Body of pancreas (tissue), 4 donors: ENCODE results near the gene CAPZA1. TPM values are rescaled to one million over a fixed set of nuclear protein-coding genes. Genes with fewer than 3 reads are reported as not detected.

Experiments
- ATAC-seq: fragments of 150-250 bp; one replicate; pipeline ENCODE4 v1.9.1; 2016
- DNase-seq, 4 donors: peaks; one replicate each; pipeline ENCODE4 v3.0.0-alpha.2; 2019
- H3K27ac ChIP-seq, 4 donors: fragments of 200-600 bp; sonication (generic); 1 replicate in 3 of 4; 2 replicates in 1 of 4; pipeline versions ENCODE4 v1.5.1 to v1.6.1; 2016 to 2019; ENCODE audit warnings: mild to moderate bottlenecking in 1 of 4, mixed read lengths in 1 of 4, moderate library complexity in 1 of 4
- H3K27me3 ChIP-seq, 2 donors: fragments of 200-600 bp; sonication (generic); one replicate each; pipeline ENCODE4 v1.6.0; 2016; ENCODE audit warnings: mild to moderate bottlenecking in 1 of 2
- H3K36me3 ChIP-seq, 2 donors: fragments of 200-600 bp; sonication (generic); replicated peaks in 1 of 2; 2 replicates each; pipeline ENCODE4 v1.5.1; 2016; ENCODE audit warnings: low read depth in 2 of 2; ENCODE audit not compliant: insufficient read depth in 1 of 2
- H3K4me1 ChIP-seq: fragments of 200-600 bp; sonication (generic); one replicate; pipeline ENCODE4 v1.6.0; 2016
- H3K4me3 ChIP-seq, 2 donors: fragments of 200-600 bp; sonication (generic); 1 replicate in 1 of 2; 2 replicates in 1 of 2; pipeline ENCODE4 v1.5.1; 2016 to 2019
- H3K9me3 ChIP-seq, 3 donors: fragments of 200-600 bp; sonication (generic); 1 replicate in 2 of 3; 2 replicates in 1 of 3; pipeline ENCODE4 v1.5.1; 2016
- POLR2A ChIP-seq, 3 donors: fragments of 450-650 bp; IDR thresholded peaks; one replicate each; pipeline ENCODE4 v1.6.1; 2016; ENCODE audit warnings: antibody characterized with exemption in 3 of 3, mild to moderate bottlenecking in 2 of 3
- WGBS, 2 donors: methylation state at CpG; one replicate each; pipeline ENCODE4 v1.1.5; 2017; 5-methylcytosine and 5-hydroxymethylcytosine counted together
- intact Hi-C: fragments of 100-400 bp; cut with DNase I; formaldehyde crosslinking; loops from one replicate; pipeline ENCODE4 v1.15.1; 2023
- total RNA-seq, 2 donors: library from RNA; depleted of rRNA; stranded (reverse); fragments of >200 nt; gene quantifications; one replicate each; pipeline ENCODE4 v1.1.0, GENCODE V29; 2016
- TF ChIP-seq, protein P1 (sequence below), 7 experiments: fragments of 450-650 bp in 4 of 7; fragments of 200-600 bp in 3 of 7; sonication (generic) in 3 of 7; IDR thresholded peaks; one replicate each; pipeline ENCODE4 v1.5.1; 2016 to 2019; ENCODE audit warnings: antibody characterized with exemption in 7 of 7

The CAPZA1 gene
- total RNA-seq, 2 donors from 2014 or later: 56.0 to 66.9 TPM

- ATAC-seq (no peak), DNase-seq (no peak)
- Histone ChIP-seq H3K27ac (no peak overlapping the region), H3K36me3 (peaks cover 4 to 9% of the 10 kb centered on the region in 2 donors), H3K27me3 (no peaks in the 10 kb centered on the region), H3K9me3 (no peaks in the 10 kb centered on the region), H3K4me1 (no peaks in the 10 kb centered on the region), H3K4me3 (no peak overlapping the region)
- 88 to 89% methylated on average over 7 to 9 of the region's 9 CpGs for WGBS, 2 donors
- TF ChIP-seq POLR2A (IDR thresholded peaks at IDR 0.05): no peak
- TF ChIP-seq, protein P1, sequence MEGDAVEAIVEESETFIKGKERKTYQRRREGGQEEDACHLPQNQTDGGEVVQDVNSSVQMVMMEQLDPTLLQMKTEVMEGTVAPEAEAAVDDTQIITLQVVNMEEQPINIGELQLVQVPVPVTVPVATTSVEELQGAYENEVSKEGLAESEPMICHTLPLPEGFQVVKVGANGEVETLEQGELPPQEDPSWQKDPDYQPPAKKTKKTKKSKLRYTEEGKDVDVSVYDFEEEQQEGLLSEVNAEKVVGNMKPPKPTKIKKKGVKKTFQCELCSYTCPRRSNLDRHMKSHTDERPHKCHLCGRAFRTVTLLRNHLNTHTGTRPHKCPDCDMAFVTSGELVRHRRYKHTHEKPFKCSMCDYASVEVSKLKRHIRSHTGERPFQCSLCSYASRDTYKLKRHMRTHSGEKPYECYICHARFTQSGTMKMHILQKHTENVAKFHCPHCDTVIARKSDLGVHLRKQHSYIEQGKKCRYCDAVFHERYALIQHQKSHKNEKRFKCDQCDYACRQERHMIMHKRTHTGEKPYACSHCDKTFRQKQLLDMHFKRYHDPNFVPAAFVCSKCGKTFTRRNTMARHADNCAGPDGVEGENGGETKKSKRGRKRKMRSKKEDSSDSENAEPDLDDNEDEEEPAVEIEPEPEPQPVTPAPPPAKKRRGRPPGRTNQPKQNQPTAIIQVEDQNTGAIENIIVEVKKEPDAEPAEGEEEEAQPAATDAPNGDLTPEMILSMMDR (IDR thresholded peaks at IDR 0.05): no peak
- intact Hi-C loops: no loop called here
These were observed 69.7 kb downstream of the CAPZA1 start for GRCh38 chr1:112689196-112689841.

DNA sequence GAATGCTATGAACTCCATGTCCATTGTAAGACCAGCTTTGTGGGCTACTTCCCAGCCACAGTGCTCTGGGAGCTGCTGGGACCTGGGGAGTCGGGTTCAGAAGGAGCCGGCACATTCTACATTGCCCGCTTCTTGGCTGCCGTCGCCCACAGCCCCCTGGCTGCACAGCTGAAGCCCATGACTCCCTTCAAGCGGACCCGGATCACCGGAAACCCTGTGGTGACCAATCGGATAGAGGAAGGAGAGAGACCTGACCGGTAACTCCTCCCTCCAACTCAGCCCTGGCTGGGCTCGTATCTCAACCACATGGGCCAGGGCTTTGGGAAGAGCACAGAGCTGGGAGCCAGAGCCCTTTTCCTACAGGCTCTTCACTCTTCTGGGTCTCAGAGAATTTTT, 70.2 kb downstream of the CAPZA1 start:
- Histone ChIP-seq H3K9me3 (no peaks in the 10 kb centered on the region), H3K36me3 (peaks cover 4 to 13% of the 10 kb centered on the region in 2 donors), H3K4me3 (no peak overlapping the region), H3K4me1 (no peaks in the 10 kb centered on the region), H3K27ac (no peak overlapping the region), H3K27me3 (no peaks in the 10 kb centered on the region)
- ATAC-seq: no peak
- intact Hi-C loops: loop anchor here (10.0 kb wide), 1 partner anchor 65 kb away; no protein-coding TSS in a partner anchor
- TF ChIP-seq POLR2A (IDR thresholded peaks at IDR 0.05): no peak
- TF ChIP-seq, protein P1 (IDR thresholded peaks at IDR 0.05): no peak
- no peak for DNase-seq
- WGBS, 2 donors: 93 to 94% methylated on average over 8 to 10 of the region's 11 CpGs

- Histone ChIP-seq H3K4me1 (no peaks in the 10 kb centered on the region), H3K9me3 (no peaks in the 10 kb centered on the region), H3K27ac (no peak overlapping the region), H3K36me3 (peaks cover 4 to 19% of the 10 kb centered on the region in 2 donors), H3K27me3 (no peaks in the 10 kb centered on the region), H3K4me3 (no peak overlapping the region)
- TF ChIP-seq POLR2A (IDR thresholded peaks at IDR 0.05): no peak
- TF ChIP-seq, protein P1 (IDR thresholded peaks at IDR 0.05): no peak
- ATAC-seq (no peak), DNase-seq (no peak)
- intact Hi-C loops: loop anchor here (10.0 kb wide), 1 partner anchor 68 kb away; no protein-coding TSS in a partner anchor
- WGBS, 2 donors: 85 to 92% methylated on average over 5 of the region's 5 CpGs
These were observed 73.0 kb downstream of the CAPZA1 start for GRCh38 chr1:112692681-112693080.

- H3K36me3 ChIP-seq: peaks cover 4 to 19% of the 10 kb centered on the region in 2 donors
- WGBS, 2 donors: 83 to 90% methylated on average over 3 to 6 of the region's 6 CpGs
- intact Hi-C loops: loop anchor here (10.0 kb wide), 1 partner anchor 69 kb away; no protein-coding TSS in a partner anchor
These were observed 74.2 kb downstream of the CAPZA1 start for GRCh38 chr1:112693821-112694220.

More at GRCh38 chr1:112693821-112694220, 74.2 kb downstream of the CAPZA1 start:
- no peak for ATAC-seq
- Histone ChIP-seq H3K27ac (no peak overlapping the region), H3K9me3 (no peaks in the 10 kb centered on the region), H3K4me3 (no peak overlapping the region), H3K27me3 (no peaks in the 10 kb centered on the region), H3K4me1 (peaks cover 10% of the 10 kb centered on the region)
- TF ChIP-seq, protein P1 (IDR thresholded peaks at IDR 0.05): no peak
- TF ChIP-seq POLR2A (IDR thresholded peaks at IDR 0.05): no peak
- no peak for DNase-seq
